ENCODE results near the gene TOB1.
A peak's percentile ranks its signal among the peaks of the same experiment; 100 is the strongest.

TOB1 gene

GRCh38 chr17:50892101-50892776 lies 26.1 kb upstream of the TOB1 start:
- Histone ChIP-seq H3K4me3 (ENCODE audit: low read depth, low read length) (no peak overlapping the region), H3K9me3 (ENCODE audit: severe bottlenecking) (no peaks in the 10 kb centered on the region), H3K27ac (no peak overlapping the region), H3K36me3 (no peaks in the 10 kb centered on the region), H3K27me3 (ENCODE audit: insufficient read depth, low read depth, severe bottlenecking) (no peaks in the 10 kb centered on the region)
- DNase-seq = no peak
- TF ChIP-seq CTCF (IDR thresholded peaks at IDR 0.05; ENCODE audit: low read depth, low read length) = no peak

GRCh38 chr17:50891577-50891989 lies 25.4 kb upstream of the TOB1 start:
- Histone ChIP-seq H3K27ac (no peak overlapping the region), H3K36me3 (no peaks in the 10 kb centered on the region), H3K4me3 (ENCODE audit: low read depth, low read length) (no peak overlapping the region), H3K27me3 (ENCODE audit: insufficient read depth, low read depth, severe bottlenecking) (no peaks in the 10 kb centered on the region), H3K9me3 (ENCODE audit: severe bottlenecking) (no peaks in the 10 kb centered on the region)
- no peak for DNase-seq
- TF ChIP-seq CTCF (IDR thresholded peaks at IDR 0.05; ENCODE audit: low read depth, low read length) = no peak

DNA sequence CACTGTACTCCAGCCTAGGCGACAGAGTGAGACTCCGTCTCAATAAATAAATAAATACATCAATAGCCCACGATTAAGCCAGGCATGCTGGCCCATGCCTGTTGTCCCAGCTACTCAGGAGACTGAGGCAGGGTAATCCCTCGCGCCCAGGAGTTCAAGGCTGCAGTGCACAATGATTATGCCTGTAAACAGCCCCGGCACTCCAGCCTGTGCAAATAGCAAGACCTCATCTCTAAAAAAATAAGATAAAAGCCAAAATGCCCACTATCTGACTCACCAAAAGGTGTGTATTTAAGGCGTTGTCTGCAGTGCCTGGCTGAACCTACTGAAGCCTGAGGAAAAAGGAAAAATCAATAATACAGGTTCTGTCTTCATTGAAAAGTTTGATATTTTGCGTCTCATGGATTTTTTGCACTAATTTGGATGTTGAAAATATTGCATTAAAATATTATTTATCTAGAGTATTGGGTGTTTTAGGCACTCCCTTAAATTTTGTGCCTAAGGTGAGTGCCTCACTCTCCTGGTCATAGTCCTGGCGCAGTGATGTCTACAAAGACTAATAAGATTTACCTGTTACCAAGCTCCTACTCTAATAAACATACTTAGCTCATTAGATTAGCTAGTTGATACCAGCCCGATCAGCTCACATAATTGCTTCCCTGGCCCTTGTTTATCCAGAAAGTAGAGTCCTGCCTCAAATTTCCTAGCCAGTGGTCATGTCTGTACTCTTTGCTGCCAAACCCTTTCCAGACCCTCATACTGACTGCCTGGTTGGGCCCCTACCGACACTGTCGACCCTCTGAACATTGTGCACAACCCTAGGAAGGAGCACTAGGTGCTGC lies 24.7 kb upstream of the TOB1 start:
- DNase-seq = no peak
- H3K36me3 ChIP-seq = no peaks in the 10 kb centered on the region
- H3K27me3 ChIP-seq (ENCODE audit: insufficient read depth, low read depth, severe bottlenecking) = no peaks in the 10 kb centered on the region
- no peak overlapping the region for H3K4me3 ChIP-seq (ENCODE audit: low read depth, low read length)
- TF ChIP-seq CTCF (IDR thresholded peaks at IDR 0.05; ENCODE audit: low read depth, low read length) = no peak
- no peaks in the 10 kb centered on the region for H3K9me3 ChIP-seq (ENCODE audit: severe bottlenecking)
- H3K27ac ChIP-seq = no peak overlapping the region

- Histone ChIP-seq H3K27ac (peak overlapping the region; percentile 15; the same call in 1 of the 2 replicates), H3K9me3 (ENCODE audit: severe bottlenecking) (no peaks in the 10 kb centered on the region), H3K4me3 (ENCODE audit: low read depth, low read length) (no peak overlapping the region), H3K36me3 (no peaks in the 10 kb centered on the region), H3K27me3 (ENCODE audit: insufficient read depth, low read depth, severe bottlenecking) (no peaks in the 10 kb centered on the region)
- no peak for DNase-seq
- TF ChIP-seq CTCF (IDR thresholded peaks at IDR 0.05; ENCODE audit: low read depth, low read length) = no peak
These were observed 23.5 kb upstream of the TOB1 start for GRCh38 chr17:50889528-50890118.

DNA sequence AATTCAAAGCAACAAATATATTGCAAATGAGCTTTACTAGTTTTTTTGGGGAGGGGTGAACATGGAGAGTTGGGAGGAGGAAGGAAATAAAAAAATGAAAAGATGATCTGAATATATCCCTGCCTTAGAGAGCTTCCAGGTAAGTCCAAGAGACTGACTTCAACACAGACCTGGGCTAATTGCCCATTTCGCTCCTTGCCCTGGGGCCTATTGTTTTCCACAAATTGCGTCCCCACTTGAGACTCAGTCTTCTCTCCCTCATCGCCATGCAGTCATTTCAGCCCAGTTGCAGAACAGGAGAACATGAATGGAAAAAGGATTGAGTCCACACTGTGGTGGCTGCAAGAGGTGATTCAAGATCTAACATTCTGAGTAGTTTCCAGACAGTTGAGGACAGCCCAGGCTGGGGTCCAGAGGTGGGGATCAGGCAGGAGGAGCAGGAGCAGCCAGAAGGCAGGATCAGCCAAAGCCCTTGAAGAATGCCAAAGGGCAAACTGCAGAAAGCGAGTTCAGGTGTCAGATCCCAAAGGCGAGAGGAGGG lies 21.6 kb upstream of the TOB1 start:
- Histone ChIP-seq H3K4me3 (ENCODE audit: low read depth, low read length) (no peak overlapping the region), H3K9me3 (ENCODE audit: severe bottlenecking) (no peaks in the 10 kb centered on the region)

More for the DNA sequence above, 21.6 kb upstream of the TOB1 start:
- DNase-seq = no peak
- no peaks in the 10 kb centered on the region for H3K36me3 ChIP-seq
- no peaks in the 10 kb centered on the region for H3K27me3 ChIP-seq (ENCODE audit: insufficient read depth, low read depth, severe bottlenecking)
- TF ChIP-seq CTCF (IDR thresholded peaks at IDR 0.05; ENCODE audit: low read depth, low read length) = no peak
- H3K27ac ChIP-seq = no peak overlapping the region
